Cardiac fibroblast (primary cell): ENCODE data around the gene LEKR1.

Experiments
- DNase-seq, 2 donors: peaks; one replicate each; pipeline versions ENCODE4 v3.0.0 to v3.0.0-alpha.2; 2010; ENCODE audit warnings: low read depth in 2 of 2
- H3K4me3 ChIP-seq, 2 donors: replicated peaks in 1 of 2; 1 replicate in 1 of 2; 2 replicates in 1 of 2; pipeline ENCODE4 v1.5.1; 2011; ENCODE audit warnings: low read depth in 2 of 2, low read length in 2 of 2, mild to moderate bottlenecking in 2 of 2, moderate library complexity in 1 of 2
- TF ChIP-seq, protein P1 (sequence below): IDR thresholded peaks from one replicate; pipeline ENCODE4 v1.5.1; 2011; ENCODE audit warnings: low read depth, mild to moderate bottlenecking, low read length, inconsistent platforms

LEKR1 gene

DNA sequence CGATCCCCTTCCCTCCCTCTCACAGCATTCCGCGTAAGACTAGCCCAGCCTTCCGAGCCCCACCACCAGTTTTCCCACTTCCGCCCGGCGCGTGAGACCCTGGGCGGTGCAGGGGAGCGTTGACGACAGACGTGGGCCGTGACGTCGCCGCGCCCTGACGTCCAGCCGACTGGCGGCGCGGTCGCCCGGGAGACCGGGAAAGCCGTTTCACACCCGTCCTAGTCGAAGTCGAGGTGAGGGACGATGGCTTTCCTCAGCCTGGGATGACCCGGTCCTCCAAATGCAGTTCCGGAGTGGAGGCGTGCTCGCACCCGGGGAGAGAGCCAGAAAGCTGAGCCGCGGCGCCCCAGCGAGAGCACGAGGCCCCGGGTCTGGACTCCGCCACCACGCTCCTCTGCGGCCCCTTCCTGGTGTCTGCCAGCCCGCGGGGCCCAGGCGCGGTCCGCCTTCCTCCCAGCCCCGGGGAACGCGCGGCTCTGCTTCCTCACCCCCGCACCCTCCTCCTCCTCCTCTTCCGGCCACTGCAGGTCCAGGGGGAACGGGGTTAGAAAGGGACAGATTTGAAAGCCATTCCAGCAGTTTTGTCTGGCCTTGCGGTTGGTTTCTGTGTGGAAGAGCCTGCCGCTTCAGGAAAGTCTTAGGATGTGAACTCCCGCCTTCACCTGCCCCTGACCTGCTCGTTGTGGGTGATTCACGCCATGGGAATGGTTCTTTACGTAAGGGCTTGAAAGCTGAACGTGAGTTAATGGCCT lies at the start of gene LEKR1:
LEKR1 (plus strand) TSS at position 210 of the 752 bp plus-strand sequence. CDS start 2,977 bp downstream, outside the sequence.
- peak; percentile 94 to 97 for DNase-seq
- TF ChIP-seq, protein P1, sequence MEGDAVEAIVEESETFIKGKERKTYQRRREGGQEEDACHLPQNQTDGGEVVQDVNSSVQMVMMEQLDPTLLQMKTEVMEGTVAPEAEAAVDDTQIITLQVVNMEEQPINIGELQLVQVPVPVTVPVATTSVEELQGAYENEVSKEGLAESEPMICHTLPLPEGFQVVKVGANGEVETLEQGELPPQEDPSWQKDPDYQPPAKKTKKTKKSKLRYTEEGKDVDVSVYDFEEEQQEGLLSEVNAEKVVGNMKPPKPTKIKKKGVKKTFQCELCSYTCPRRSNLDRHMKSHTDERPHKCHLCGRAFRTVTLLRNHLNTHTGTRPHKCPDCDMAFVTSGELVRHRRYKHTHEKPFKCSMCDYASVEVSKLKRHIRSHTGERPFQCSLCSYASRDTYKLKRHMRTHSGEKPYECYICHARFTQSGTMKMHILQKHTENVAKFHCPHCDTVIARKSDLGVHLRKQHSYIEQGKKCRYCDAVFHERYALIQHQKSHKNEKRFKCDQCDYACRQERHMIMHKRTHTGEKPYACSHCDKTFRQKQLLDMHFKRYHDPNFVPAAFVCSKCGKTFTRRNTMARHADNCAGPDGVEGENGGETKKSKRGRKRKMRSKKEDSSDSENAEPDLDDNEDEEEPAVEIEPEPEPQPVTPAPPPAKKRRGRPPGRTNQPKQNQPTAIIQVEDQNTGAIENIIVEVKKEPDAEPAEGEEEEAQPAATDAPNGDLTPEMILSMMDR: no peak
- peak within 1 kb of the TSS; percentile 67 to 69 for H3K4me3 ChIP-seq

DNA sequence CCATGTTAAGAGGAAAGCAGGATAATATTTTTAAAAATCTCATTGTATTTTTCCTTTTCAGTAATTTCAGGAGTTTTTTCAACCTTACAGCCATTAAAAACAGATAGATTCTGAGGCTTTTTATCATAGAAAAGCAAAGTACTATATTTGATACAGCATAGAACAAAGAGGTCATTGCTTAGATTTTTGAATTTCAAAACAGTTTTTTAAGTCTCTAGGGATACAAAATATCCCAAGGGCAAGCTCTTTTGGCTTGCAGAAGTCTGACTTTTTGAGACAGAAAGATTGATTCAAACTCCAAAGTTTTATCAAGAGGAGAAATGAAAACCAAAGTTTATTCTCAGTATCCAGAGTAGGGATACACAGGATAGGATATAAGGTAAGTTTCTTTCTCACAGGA lies 49.3 kb upstream of the LEKR1 start:
- H3K4me3 ChIP-seq: no peak overlapping the region
- no peak for DNase-seq
- TF ChIP-seq, protein P1: no peak

DNA sequence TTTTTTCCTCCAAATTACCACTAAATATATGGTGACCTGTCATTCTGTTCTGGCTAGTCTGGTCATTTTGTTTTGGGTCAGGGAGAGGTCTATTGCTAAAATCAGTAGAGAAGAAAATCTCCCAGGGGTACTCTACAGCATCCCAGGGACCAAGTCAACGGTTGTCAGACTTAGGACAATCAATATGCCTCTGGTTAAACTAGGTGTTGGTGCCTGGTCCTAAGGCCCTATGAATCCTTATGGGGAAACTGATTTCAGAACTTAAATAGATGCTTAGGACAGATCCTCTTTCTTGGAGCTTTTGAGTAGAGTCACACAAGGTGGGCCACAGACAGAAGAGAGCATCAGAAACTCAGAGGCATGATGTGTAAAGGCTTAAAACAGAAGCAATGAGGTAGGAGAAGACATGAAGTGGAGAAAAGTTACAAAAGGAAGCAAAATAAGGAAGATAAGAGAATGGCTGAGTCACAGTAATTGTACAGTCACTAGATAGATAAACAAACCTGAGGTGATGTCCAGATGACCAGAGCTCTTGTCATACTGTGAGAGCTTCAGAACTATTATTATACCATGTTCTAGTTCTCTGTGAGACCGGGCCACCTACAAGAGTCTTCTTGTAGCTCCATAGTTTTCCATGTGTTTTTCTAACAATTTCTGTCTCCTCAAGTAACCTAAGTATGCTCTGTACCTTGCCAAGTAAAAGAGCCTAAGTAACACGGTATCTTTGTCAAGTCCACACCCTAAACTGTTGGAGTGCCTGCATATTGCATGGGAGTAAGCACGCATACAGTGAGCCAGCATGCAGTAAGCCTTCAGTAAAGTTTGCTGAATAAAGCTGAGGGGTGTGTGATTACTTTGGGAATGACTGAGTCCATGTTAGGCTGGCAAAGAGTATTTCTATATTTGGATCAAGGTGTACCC lies 44.6 kb upstream of the LEKR1 start:
- DNase-seq: peak; percentile 38 to 74
- TF ChIP-seq, protein P1: no peak
- H3K4me3 ChIP-seq: no peak overlapping the region

DNA sequence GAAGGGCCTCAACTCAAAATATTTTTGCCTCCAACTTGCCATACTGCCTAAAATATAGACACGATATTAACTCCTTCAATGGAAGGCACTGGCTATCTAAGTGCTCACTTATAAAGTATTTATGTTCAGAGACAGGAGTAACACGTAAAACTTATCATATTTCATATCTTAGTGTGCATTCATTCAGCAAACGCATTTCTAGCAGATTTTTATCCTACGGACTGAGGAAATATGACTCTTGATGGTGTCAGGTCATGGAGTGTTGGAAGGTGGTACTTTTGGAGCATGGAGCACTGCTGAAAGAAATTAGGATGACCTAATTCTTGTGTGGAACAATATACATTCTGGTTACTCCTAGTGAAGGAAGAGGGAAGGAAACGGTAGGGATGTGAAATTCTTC lies 43.8 kb upstream of the LEKR1 start:
- H3K4me3 ChIP-seq: no peak overlapping the region
- DNase-seq: no peak
- TF ChIP-seq, protein P1: no peak

DNA sequence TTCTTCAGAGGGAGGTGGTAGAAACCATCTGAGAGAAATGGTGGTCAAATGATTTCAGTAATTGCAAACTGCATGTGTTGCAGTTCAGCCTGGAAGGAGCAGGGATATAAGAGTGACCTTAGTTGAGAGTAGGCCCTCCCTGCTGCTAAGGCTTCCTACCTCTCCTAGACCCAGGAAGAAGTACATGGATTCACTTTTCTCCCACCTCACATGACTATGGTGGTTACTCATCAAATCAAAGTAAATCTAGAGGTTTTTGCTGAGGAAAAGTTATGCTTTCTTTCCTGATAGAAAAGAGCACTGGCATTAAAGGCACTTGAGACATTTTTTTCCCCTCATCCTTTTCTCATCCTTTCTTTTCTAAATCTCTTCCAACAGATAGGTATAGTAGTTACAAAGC lies 43.2 kb upstream of the LEKR1 start:
- TF ChIP-seq, protein P1: no peak
- no peak for DNase-seq
- no peak overlapping the region for H3K4me3 ChIP-seq

DNA sequence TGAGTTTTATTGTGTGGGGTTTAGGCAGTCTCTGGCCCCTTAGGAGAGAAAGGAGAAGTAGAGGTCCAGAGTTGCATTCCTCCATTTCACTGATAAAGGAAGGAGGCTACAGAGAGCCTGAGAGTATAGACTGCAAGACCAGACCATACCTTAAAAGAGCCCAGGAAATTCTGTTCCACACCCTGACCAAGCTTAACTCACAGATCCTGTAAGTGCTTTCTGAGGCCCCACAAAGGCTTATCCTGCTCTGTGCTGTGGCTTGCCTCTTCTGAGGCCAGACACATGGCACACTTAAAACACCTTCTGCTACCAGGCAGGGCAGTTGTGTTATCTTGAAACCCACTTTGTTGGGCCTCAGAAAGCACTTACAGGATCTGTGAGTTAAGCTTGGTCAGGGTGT lies 39.2 kb upstream of the LEKR1 start:
- TF ChIP-seq, protein P1: no peak
- no peak overlapping the region for H3K4me3 ChIP-seq
- no peak for DNase-seq
